GM10248 (cell line): Measurements from ENCODE around the gene TRERF1.
A peak's percentile ranks its signal among the peaks of the same experiment; 100 is the strongest.

ENCODE experiments used
- CTCF ChIA-PET: fragments of 300-600 bp; sonication (Branson Sonifier 250); formaldehyde crosslinking; extraction: SDS; loops from one replicate; lab custom pipeline; 2021; ENCODE audit warnings: antibody characterized with exemption; lab: Yijun Ruan, JAX
- POLR2A ChIA-PET: fragments of 350-650 bp; sonication (Branson Sonifier 250); formaldehyde crosslinking; extraction: SDS; loops from one replicate; lab custom pipeline; 2020; ENCODE audit warnings: antibody characterized with exemption; lab: Yijun Ruan, JAX
- DNase-seq: peaks from one replicate; pipeline ENCODE4 v3.0.0; 2012; ENCODE audit errors: extremely low spot score
- TF ChIP-seq, protein P1 (sequence below): IDR thresholded peaks from 2 replicates; pipeline ENCODE4 v1.5.1; 2012; ENCODE audit warnings: mild to moderate bottlenecking, low read depth; ENCODE audit errors: extremely low read depth, missing control alignments, control extremely low read depth

TRERF1 gene

GRCh38 chr6:42427871-42428270 lies 23.9 kb downstream of the TRERF1 start:
- ChIA-PET POLR2A (no interaction called here), CTCF (interaction anchor here (0.7 to 2.5 kb wide), 5 partner anchors 15 to 79 kb away, joined by 3 to 6 read pairs (median 3); partner anchors contain the start of gene TRERF1)
- DNase-seq = no peak
- TF ChIP-seq, protein P1, sequence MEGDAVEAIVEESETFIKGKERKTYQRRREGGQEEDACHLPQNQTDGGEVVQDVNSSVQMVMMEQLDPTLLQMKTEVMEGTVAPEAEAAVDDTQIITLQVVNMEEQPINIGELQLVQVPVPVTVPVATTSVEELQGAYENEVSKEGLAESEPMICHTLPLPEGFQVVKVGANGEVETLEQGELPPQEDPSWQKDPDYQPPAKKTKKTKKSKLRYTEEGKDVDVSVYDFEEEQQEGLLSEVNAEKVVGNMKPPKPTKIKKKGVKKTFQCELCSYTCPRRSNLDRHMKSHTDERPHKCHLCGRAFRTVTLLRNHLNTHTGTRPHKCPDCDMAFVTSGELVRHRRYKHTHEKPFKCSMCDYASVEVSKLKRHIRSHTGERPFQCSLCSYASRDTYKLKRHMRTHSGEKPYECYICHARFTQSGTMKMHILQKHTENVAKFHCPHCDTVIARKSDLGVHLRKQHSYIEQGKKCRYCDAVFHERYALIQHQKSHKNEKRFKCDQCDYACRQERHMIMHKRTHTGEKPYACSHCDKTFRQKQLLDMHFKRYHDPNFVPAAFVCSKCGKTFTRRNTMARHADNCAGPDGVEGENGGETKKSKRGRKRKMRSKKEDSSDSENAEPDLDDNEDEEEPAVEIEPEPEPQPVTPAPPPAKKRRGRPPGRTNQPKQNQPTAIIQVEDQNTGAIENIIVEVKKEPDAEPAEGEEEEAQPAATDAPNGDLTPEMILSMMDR = no peak

GRCh38 chr6:42426191-42426590 lies 25.5 kb downstream of the TRERF1 start:
- POLR2A ChIA-PET = no interaction called here
- CTCF ChIA-PET = interaction anchor here (2.5 kb wide), 1 partner anchor 21 kb away, joined by 5 read pairs; no protein-coding TSS in a partner anchor
- DNase-seq = no peak
- TF ChIP-seq, protein P1 = no peak

DNA sequence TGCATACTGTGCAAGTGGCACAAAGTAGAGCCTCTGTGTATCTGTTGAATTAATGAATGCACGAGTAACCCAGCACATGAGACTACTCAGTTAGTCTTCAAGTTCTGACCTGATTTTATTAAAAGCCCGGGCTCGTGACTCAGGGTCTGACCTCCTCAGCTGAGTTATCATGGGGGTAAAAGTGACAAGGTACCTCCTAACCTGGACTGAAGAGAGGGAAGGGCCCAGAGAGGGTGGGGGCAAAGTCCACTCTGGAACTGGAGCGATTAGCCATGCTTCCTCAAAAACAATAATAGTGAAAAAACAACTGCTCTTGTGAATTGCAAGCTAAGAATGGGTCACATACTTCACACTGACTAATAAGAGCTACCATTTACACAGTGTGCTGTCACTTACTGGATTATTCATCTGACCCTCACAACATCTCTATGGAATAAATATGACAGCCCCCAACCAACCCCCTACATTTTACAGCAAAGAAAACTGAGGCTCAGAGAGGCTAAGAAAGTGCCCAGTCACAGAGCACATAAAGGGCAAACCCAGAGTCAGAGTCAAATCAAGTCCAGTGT lies 26.7 kb downstream of the TRERF1 start:
- CTCF ChIA-PET = interaction anchor here (0.8 to 2.9 kb wide), 6 partner anchors 10 to 123 kb away, joined by 3 to 8 read pairs (median 4); no protein-coding TSS in a partner anchor
- POLR2A ChIA-PET = no interaction called here
- DNase-seq = no peak
- TF ChIP-seq, protein P1 = no peak

DNA sequence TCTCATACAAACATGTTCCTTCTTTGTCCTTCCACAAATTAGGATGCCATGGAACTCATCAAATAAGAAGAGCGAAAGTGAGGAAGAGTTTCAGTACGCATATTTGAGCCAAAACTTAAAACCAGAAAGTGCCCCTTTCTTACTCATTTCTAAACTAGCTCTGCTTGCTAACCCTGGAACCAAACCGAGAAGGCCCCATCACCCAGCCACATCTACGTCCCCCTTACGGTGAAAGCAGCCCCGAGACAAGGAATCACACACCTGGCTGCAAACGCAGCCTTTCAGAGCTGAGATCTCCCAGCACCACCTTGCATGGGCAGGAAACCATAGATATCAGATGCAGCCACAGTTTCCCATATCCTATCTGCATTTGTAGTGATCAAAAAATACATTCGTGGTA lies 28.5 kb downstream of the TRERF1 start:
- ChIA-PET POLR2A (no interaction called here), CTCF (interaction anchor here (1.3 to 2.9 kb wide), 3 partner anchors 17 to 125 kb away, joined by 3 to 8 read pairs (median 3); no protein-coding TSS in a partner anchor)
- DNase-seq = peak; percentile 39
- TF ChIP-seq, protein P1 = no peak

GRCh38 chr6:42420741-42421140 lies 31.0 kb downstream of the TRERF1 start:
- POLR2A ChIA-PET = no interaction called here
- CTCF ChIA-PET = interaction anchor here (1.2 to 1.7 kb wide), 2 partner anchors 25 to 131 kb away, joined by 3 to 5 read pairs; no protein-coding TSS in a partner anchor
- DNase-seq = no peak
- TF ChIP-seq, protein P1 = no peak

DNA sequence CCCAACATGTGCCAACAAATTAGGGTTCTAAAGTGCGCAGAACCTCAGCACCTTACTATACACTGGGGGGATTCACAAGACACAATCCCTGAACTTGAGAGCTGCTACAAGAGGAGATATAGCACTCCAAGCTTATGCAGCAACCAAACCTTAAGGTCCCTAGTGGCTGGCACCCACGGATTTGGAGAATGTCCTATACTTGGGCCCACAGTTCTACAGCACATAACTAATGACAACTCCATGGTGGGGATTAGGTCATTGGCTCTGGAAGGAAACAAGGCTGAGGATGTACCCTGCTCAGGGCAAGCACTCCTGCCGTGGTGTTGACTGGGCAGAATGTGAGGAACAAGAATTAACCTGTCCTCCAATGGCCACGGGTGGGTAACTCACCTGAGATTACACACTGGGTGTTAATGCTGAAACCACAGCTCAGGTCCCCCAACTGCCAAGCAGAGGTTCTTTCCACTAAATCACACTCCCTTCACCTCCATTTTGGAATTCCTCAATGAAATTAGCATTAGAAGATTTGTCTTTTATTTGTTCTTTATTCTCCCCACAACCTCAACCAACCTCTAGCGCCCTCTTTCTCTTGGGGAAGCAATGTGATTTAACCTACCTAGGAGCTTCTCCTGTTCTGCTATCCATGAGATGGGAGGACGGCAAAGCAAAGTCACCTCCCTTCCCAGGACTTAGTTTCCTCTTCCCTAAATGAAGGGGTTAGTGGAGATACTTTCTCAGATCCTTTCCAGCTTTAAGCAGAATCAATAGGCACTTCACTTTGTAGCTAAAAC lies 32.0 kb downstream of the TRERF1 start:
- TF ChIP-seq, protein P1 = no peak
- DNase-seq = no peak
- CTCF ChIA-PET = interaction anchor here (1.2 to 1.7 kb wide), 2 partner anchors 24 to 132 kb away, joined by 3 to 5 read pairs; no protein-coding TSS in a partner anchor
- POLR2A ChIA-PET = no interaction called here
